ENCODE measurements around the gene NT5C. TPM values are rescaled to one million over a fixed set of nuclear protein-coding genes. Genes with fewer than 3 reads are reported as not detected.

NT5C gene
- 32.3 TPM for total RNA-seq

GRCh38 chr17:75131278-75132017, at the start of gene NT5C:
Gene NT5C, minus strand, starts transcription at chr17:75131742. Its CDS starts 35 bp downstream, at chr17:75131707.

GRCh38 chr17:75154195-75155106, 22.9 kb upstream of the NT5C start, which contains the start of gene JPT1:
Gene JPT1, minus strand, starts transcription at chr17:75154512. Its CDS starts 115 bp downstream, at chr17:75154397.

GRCh38 chr17:75109407-75110233, 21.9 kb downstream of the NT5C start, which contains the start of gene ARMC7:
Gene ARMC7, plus strand, starts transcription at chr17:75109969. Its CDS starts 320 bp downstream, at chr17:75110289.

GRCh38 chr17:75087558-75088453, 43.7 kb downstream of the NT5C start, which contains the start of gene SLC16A5:
Gene SLC16A5, plus strand, starts transcription at chr17:75087954. Its CDS starts 5,683 bp downstream, at chr17:75093637.

Small RNA genes lying within 50 kb of the gene (small RNA-seq; reads per million reads assigned to genes)
- gene RF00019 = not detected

Other genes starting within 250 kb of the NT5C start
- 5.5 TPM for gene FADS6, start 238.1 kb downstream of the NT5C start, total RNA-seq
- gene USH1G, start 208.5 kb downstream of the NT5C start, total RNA-seq = 0.46 TPM
- gene OTOP2, start 207.5 kb downstream of the NT5C start, total RNA-seq = not detected
- gene OTOP3, start 195.8 kb downstream of the NT5C start, total RNA-seq = not detected
- 25.1 TPM for gene HID1, start 159.0 kb downstream of the NT5C start, total RNA-seq
- 7.2 TPM for gene CDR2L, start 144.1 kb downstream of the NT5C start, total RNA-seq
- gene MRPL58, start 119.1 kb downstream of the NT5C start, total RNA-seq = 13.4 TPM
- gene ATP5PD, start 84.8 kb downstream of the NT5C start, total RNA-seq = 146 TPM
- 51.2 TPM for gene KCTD2, start 84.5 kb downstream of the NT5C start, total RNA-seq
- 2.1 TPM for gene SLC16A5, start 43.8 kb downstream of the NT5C start, total RNA-seq
- 3.0 TPM for gene ARMC7, start 21.8 kb downstream of the NT5C start, total RNA-seq
- gene JPT1, start 22.8 kb upstream of the NT5C start, total RNA-seq = 563 TPM
- gene SUMO2, start 51.2 kb upstream of the NT5C start, total RNA-seq = 146 TPM
- gene NUP85, start 73.9 kb upstream of the NT5C start, total RNA-seq = 23.1 TPM
- gene GGA3, start 129.9 kb upstream of the NT5C start, total RNA-seq = 18.9 TPM
- gene MRPS7, start 130.1 kb upstream of the NT5C start, total RNA-seq = 46.6 TPM
- gene MIF4GD, start 139.5 kb upstream of the NT5C start, total RNA-seq = 8.3 TPM
- 8.8 TPM for gene SLC25A19, start 157.7 kb upstream of the NT5C start, total RNA-seq